ENCODE data around the gene MMD2.

The MMD2 gene

DNA sequence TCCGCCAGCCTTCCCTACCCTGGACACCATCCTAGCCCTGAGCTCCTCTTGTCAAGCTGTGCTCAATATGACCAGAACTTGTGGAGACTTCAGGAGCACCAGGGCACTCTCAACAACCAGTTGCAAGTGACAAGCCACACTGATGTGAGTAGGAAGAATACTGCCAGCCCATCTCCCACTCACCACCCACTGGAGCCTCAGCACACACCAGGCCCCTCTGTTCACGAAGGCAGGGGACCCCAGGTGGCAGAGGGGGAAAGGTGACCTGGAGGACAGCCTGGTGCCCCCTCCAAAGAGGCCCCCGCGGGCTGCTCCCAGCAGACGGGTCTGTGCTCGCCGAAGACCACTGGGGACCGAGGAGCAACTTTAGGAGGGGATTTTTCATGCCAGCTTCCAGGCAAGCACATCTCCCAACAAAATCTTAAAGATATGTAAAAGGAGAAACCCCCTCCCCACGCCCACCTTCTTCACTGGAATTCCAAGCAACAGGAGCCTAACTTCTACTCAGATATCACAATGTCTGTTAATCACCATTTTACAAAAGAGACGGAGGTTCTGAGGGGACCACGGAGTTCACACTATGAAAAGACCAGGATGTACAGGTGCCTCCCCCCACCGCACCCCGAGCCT is 1.0 kb downstream of the MMD2 start:
- DNase-seq = no peak

GRCh38 chr7:4951903-4952636 is 6.9 kb downstream of the MMD2 start:
- no peak for DNase-seq

DNA sequence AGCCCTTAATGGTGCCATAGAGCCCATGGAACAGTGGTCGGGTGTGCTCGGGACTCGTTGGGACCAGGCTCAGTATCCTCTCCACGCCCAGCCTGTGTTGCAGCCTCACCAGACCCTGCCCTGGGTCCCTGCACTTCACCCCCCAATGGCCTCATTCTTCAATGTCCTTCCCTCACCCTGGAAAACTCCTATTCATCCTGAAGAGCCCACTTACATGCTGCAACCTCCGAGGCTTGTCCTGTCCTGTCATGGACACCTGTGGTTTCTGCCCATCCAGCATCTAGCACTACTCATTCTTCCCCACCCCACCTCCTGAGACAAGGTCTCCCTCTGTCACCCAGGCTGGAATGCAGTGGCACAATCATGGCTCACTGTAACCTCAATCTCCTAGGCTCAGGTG is 7.7 kb downstream of the MMD2 start:
- DNase-seq = no peak

GRCh38 chr7:4948402-4948801 is 10.6 kb downstream of the MMD2 start:
- no peak for DNase-seq

GRCh38 chr7:4945949-4946348 is 13.0 kb downstream of the MMD2 start:
- no peak for DNase-seq

DNA sequence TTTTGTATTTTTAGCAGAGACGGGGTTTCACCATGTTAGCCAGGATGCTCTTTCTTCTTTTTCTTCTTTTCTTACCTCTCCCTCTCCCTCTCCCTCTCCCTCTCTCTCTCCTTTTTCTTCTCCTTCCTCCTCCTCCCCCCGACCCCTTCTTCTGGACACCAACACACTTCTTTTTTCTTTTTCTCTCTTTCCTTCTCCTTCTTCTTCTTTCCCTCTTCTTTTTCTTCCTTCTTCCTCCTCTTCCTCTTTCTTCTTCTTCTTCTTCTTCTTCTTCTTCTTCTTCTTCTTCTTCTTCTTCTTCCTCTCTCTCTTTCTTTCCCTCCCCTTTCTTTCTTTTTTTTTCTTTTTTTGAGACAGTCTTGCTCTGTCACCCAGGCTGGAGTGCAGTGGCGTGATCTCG is 14.0 kb downstream of the MMD2 start:
- no peak for DNase-seq

DNA sequence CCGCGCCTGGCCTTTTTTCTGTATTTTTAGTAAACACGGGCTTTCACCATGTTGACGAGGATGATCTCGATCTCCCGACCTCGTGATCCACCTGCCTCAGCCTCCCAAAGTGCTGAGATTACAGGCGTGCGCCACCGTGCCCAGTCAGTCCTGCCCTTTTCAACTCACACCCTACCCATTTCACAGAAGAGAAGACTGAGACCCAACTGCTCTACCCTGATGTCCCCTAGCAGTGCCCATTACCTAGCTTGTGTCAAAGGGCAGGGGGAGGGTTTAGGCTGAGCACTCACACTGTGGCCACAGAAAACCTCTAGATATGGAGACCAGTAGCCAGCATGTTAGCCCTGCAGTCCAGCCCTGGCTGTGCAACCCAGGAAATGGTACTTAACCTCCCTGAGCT is 15.7 kb downstream of the MMD2 start:
- no peak for DNase-seq

DNA sequence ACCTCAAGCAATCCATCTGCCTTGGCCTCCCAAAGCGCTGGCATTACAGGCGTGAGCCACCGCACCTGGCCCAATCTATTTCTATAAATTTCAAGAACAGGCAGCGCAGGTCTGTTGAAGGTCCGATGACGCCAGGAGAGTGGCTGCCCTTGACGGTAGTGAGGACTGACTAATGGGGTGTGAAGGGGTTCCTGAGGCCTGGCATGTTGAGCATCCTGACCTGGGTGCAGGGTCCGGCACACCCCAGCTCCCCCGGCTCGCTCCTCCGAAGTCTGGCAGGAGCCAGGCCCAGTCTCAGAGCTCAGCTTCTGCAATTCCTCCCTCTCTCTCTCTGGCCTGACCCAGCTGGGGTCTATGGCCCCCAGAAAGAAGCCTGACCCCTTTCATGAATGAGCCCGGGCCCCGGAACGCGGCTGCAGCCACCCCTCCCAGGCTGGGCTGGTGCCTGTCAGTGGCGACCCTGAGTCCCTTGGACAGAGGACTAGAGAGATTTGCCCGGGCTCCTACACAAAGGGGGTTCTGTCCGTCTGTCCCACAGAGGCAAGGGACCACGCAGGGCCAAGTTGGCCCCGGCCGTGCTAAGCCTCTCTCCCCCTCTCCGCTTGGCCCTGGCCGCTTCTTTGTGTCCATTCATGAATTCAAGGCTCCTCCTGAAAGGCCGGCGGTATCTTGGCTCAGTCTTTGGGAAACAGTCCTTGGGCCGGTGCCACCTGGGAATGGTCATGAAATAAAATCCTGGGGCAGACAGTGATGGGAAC is 18.8 kb downstream of the MMD2 start:
- no peak for DNase-seq

DNA sequence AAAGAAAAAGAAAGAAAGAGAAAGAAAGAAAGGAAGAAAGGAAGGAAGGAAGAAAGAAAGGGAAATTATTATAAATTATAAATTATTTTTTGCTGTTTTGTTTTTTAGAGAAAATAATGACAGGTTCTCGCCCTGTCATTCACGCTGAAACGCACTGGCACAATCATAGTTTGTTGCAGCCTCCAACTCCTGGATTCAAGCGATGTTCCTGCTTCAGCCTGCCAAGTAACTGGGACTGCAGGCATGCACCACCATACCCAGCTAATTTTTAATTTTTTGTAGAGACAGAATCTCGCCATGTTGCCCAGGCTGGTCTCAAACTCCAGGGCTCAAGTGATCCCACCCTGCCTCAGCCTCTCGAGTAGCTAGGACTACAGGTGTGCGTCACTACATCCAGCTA is 21.6 kb downstream of the MMD2 start:
- no peak for DNase-seq

GRCh38 chr7:4934419-4935025 is 24.5 kb downstream of the MMD2 start:
- DNase-seq = no peak

GRCh38 chr7:4931943-4932342 is 27.0 kb downstream of the MMD2 start:
- DNase-seq = no peak

- no peak for DNase-seq
Observed at GRCh38 chr7:4929005-4929404, 30.0 kb downstream of the MMD2 start.

DNA sequence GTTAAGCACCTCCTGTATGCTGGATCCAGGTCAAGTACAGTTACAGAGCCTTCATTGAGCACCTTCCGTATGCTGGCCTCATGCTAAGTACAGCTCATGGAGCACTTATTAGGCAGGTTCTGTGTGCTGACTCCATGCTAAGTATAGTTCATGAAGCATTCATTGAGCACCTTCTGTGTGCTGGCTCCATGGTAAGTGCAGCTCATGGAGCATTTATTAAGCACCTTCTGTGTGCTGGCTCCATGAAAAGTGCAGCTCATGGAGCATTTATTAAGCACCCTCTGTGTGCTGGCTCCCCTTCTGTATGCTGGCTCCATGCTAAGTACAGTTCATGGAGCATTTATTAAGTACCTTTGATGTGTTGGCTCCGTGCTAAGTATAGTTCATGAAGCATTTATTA is 30.5 kb downstream of the MMD2 start:
- no peak for DNase-seq

DNA sequence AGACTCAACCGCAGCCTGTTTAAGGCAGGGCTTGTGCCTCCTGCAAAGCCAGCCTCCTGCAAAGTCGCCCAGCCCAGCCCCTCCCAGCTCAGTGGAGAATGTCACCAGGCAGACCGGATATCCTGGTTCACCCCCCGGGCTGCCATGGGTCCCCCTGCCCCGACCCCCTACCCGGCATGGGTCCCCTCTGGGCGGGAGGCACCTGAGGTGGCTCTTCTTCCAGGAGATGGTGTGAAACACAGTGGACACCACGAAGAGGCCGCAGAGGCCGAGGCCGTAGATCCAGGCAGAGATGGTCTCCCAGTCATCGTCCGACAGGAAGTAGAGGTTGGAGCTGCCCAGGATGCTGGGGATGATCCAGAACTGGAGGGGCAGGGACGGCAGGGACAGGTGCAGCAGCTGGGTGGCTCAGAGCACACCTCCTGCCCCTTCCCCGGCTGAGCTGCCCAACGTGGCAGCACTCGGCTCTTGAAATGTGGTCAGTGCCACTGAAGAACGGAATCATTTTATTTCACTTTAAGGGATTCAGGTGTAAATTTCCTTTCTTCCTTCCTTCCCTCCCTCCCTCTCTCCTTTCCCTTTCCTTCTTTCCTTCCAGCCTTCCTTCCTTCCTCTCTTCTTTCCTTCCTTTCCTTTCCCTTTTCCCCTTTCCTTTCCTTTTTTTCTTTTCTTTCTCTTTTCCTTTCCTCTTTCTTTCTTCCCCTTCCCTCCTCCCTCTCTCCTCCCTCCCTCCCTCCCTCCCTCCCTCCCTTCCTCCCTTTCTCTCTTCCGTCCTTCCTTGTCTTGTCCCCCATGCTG is 38.8 kb downstream of the MMD2 start:
- no peak for DNase-seq

GRCh38 chr7:4916113-4916512 is 42.9 kb downstream of the MMD2 start:
- no peak for DNase-seq

GRCh38 chr7:4911111-4911828 is 47.7 kb downstream of the MMD2 start:
- DNase-seq = no peak

DNA sequence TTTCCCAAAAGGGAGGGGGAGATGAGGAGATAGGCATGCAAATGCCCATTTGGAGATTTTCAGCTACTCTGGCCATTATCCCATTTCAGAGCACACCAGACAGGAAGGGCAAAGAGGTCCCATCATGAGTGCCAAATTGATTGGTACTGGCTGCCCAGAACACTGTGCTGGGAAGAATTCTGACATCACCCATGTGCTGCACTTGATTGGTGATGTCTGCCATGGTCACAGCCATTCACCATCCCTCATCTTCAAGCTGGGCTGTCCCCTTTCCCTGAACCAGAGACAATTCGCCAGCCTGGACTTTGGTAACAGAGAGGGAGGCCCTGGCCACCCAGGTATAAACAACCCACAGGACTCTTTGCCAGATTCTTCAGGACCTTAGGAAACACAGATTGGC is 52.3 kb downstream of the MMD2 start:
- DNase-seq = no peak

- no peak for DNase-seq
Observed at GRCh38 chr7:4905171-4905570, 53.8 kb downstream of the MMD2 start.

GRCh38 chr7:4904346-4904745 is 54.6 kb downstream of the MMD2 start:
- no peak for DNase-seq

GRCh38 chr7:4895766-4896165 is 63.2 kb downstream of the MMD2 start:
- DNase-seq = no peak

- no peak for DNase-seq
Observed at GRCh38 chr7:4894482-4894881, 64.5 kb downstream of the MMD2 start.

- DNase-seq = no peak
Observed at GRCh38 chr7:4893929-4894475, 65.0 kb downstream of the MMD2 start.
